Kidney (tissue), 14 donors: ENCODE measurements around the gene LTBP4. TPM values are rescaled to one million over a fixed set of nuclear protein-coding genes. Genes with fewer than 3 reads are reported as not detected.

Source experiments
- DNase-seq, 5 donors: peaks; one replicate each; pipeline ENCODE4 v3.0.0-alpha.2; 2013 to 2020
- FAIRE-seq: peaks from 2 replicates; lab custom pipeline; 2012; peaks lifted over from hg19 to GRCh38; lab: Jason Lieb, UNC
- H3K27ac ChIP-seq, 2 donors: one replicate each; pipeline ENCODE4 v1.7.0; 2013; ENCODE audit warnings: low read depth in 2 of 2, low read length in 2 of 2, inconsistent platforms in 1 of 2
- H3K27me3 ChIP-seq: one replicate; pipeline ENCODE4 v1.7.1; 2013; ENCODE audit warnings: low read length, inconsistent platforms; ENCODE audit not compliant: control insufficient read depth, insufficient read depth
- H3K36me3 ChIP-seq, 3 donors: one replicate each; pipeline versions ENCODE4 v1.7.0 to v1.7.1; 2013; ENCODE audit warnings: low read length in 3 of 3, control low read depth in 1 of 3, inconsistent platforms in 1 of 3; ENCODE audit not compliant: insufficient read depth in 3 of 3, control insufficient read depth in 2 of 3
- H3K4me1 ChIP-seq, 3 donors: one replicate each; pipeline versions ENCODE4 v1.7.0 to v1.7.1; 2013; ENCODE audit warnings: low read length in 3 of 3, inconsistent platforms in 1 of 3, low read depth in 1 of 3; ENCODE audit not compliant: control insufficient read depth in 2 of 3, insufficient read depth in 2 of 3
- H3K4me3 ChIP-seq, 3 donors: one replicate each; pipeline versions ENCODE4 v1.7.0 to v1.8.1; 2013; ENCODE audit warnings: low read length in 3 of 3, control low read depth in 1 of 3, inconsistent platforms in 1 of 3
- H3K9ac ChIP-seq, 3 donors: one replicate each; pipeline versions ENCODE4 v1.7.0 to v1.7.1; 2013; ENCODE audit warnings: low read length in 3 of 3, control low read depth in 1 of 3, inconsistent platforms in 1 of 3
- H3K9me3 ChIP-seq, 3 donors: one replicate each; pipeline versions ENCODE4 v1.7.0 to v1.7.1; 2013; ENCODE audit warnings: low read length in 3 of 3, control low read depth in 1 of 3, inconsistent platforms in 1 of 3; ENCODE audit not compliant: control insufficient read depth in 2 of 3, insufficient read depth in 1 of 3
- intact Hi-C: fragments of 100-400 bp; cut with DNase I; formaldehyde crosslinking; loops from one replicate; pipeline ENCODE4 v1.11.1; 2022
- polyA plus RNA-seq: library from polyadenylated mRNA; stranded (reverse); fragments of 350-450 nt; fragmentation: Illumina TruSeq; extraction: RNeasy Lipid Tissue Mini Kit (QIAGEN cat#74804); gene quantifications from one replicate; pipeline ENCODE4 v1.2.3, GENCODE V29; 2014; ENCODE audit warnings: low read depth, low replicate concordance; ENCODE audit not compliant: insufficient read depth
- total RNA-seq: library from RNA; stranded (reverse); fragmentation: NEBNext Ultra II Directional; extraction: Animal tissue kit (Norgen Biotek cat#: 25700); gene quantifications from one replicate; pipeline ENCODE4 v1.2.1, GENCODE V29; 2021
- TF ChIP-seq, protein P1 (sequence below): IDR thresholded peaks from 3 replicates; pipeline ENCODE4 v1.5.1; 2012; ENCODE audit warnings: mild to moderate bottlenecking, moderate library complexity, borderline replicate concordance; ENCODE audit not compliant: insufficient read depth; ENCODE audit errors: extremely low read depth
- donor health status: control.
- donor health status: control.
- donor health status: control.
- donor health status: control.
- donor health status: control.
- donor health status: DM: yes; HTN: yes; CAD: no.
- donor health status: Normal renal cell carcinoma (clear cell type).

Gene LTBP4
- total and polyA plus RNA-seq, 2 donors from 2014 or later = 52.1 to 155 TPM

GRCh38 chr19:40598121-40598917 is 2.9 kb upstream of the LTBP4 start:
- H3K4me1 ChIP-seq = peaks cover 0 to 20% (median 6%) of the 10 kb centered on the region in 3 donors
- H3K27me3 ChIP-seq = peaks cover 2% of the 10 kb centered on the region
- TF ChIP-seq, protein P1, sequence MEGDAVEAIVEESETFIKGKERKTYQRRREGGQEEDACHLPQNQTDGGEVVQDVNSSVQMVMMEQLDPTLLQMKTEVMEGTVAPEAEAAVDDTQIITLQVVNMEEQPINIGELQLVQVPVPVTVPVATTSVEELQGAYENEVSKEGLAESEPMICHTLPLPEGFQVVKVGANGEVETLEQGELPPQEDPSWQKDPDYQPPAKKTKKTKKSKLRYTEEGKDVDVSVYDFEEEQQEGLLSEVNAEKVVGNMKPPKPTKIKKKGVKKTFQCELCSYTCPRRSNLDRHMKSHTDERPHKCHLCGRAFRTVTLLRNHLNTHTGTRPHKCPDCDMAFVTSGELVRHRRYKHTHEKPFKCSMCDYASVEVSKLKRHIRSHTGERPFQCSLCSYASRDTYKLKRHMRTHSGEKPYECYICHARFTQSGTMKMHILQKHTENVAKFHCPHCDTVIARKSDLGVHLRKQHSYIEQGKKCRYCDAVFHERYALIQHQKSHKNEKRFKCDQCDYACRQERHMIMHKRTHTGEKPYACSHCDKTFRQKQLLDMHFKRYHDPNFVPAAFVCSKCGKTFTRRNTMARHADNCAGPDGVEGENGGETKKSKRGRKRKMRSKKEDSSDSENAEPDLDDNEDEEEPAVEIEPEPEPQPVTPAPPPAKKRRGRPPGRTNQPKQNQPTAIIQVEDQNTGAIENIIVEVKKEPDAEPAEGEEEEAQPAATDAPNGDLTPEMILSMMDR = peak; percentile 96
- H3K9me3 ChIP-seq = no peaks in the 10 kb centered on the region
- H3K9ac ChIP-seq = peak overlapping the region in 1 of 3 donors; percentile 65
- H3K27ac ChIP-seq = no peak overlapping the region
- FAIRE-seq (peak; percentile 66), DNase-seq (peak; percentile 92 to 96 (median 95))
- H3K36me3 ChIP-seq = no peaks in the 10 kb centered on the region
- peak overlapping the region in 1 of 3 donors; percentile 85 for H3K4me3 ChIP-seq
- intact Hi-C loops = loop anchor here (10.0 kb wide), 1 partner anchor 54 kb away; no protein-coding TSS in a partner anchor

GRCh38 chr19:40598918-40599307 is 2.3 kb upstream of the LTBP4 start:
- intact Hi-C loops = loop anchor here (10.0 kb wide), 1 partner anchor 54 kb away; no protein-coding TSS in a partner anchor
- Histone ChIP-seq H3K36me3 (no peaks in the 10 kb centered on the region), H3K27ac (no peak overlapping the region), H3K27me3 (peaks cover 2% of the 10 kb centered on the region), H3K4me1 (peaks cover 0 to 21% (median 6%) of the 10 kb centered on the region in 3 donors), H3K4me3 (peak overlapping the region in 1 of 3 donors; percentile 17), H3K9me3 (no peaks in the 10 kb centered on the region), H3K9ac (no peak overlapping the region)
- FAIRE-seq (no peak), DNase-seq (peak in 2 of 5 donors; percentile 58 to 66)
- TF ChIP-seq, protein P1 = no peak

DNA sequence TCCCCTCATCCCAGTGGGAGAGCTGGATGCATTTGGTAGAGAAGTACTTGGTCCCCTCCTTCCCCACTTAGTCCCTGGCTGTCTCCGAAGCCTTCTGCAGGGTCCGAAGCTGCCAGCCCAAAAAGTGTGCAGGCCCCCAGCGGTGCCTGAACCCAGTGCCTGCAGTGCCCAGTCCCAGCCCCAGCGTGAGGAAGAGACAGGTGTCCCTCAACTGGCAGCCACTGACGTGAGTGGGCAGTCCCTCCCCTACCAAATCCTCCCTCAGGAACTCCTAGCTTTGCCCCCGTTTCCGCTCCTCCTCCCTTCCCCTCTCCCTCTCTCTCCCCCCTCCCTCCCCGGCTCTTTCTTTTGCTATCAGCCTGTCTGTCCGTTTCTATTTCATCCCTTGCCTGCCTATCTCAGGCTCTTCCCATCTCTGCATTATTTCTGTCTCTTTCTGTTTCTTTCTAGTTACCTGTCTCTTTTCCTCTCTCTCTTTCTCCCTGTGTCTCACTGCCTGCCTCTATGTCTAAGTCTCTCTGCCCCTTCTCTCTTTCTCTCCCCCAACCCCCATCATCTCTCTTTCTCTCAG is 1.8 kb upstream of the LTBP4 start:
- Histone ChIP-seq H3K27me3 (peaks cover 2% of the 10 kb centered on the region), H3K4me1 (peaks cover 0 to 21% (median 6%) of the 10 kb centered on the region in 3 donors), H3K9ac (peak overlapping the region in 1 of 3 donors; percentile 46), H3K27ac (peak overlapping the region; percentile 11 to 45), H3K4me3 (peak overlapping the region in 1 of 3 donors; percentile 16), H3K36me3 (no peaks in the 10 kb centered on the region), H3K9me3 (no peaks in the 10 kb centered on the region)
- peak in 3 of 5 donors; percentile 30 to 77 (median 57) for DNase-seq
- intact Hi-C loops = loop anchor here (10.0 kb wide), 1 partner anchor 55 kb away; no protein-coding TSS in a partner anchor
- TF ChIP-seq, protein P1 = no peak
- FAIRE-seq = no peak
